B cell (primary cell): ENCODE measurements around the gene LSMEM2.

Source experiments
- CTCF ChIP-seq: fragments of 200-600 bp; IDR thresholded peaks from one replicate; pipeline ENCODE4 v1.8.0; 2022; ENCODE audit warnings: antibody characterized with exemption, mild to moderate bottlenecking
- EZH2 ChIP-seq: IDR thresholded peaks from 2 replicates; pipeline ENCODE4 v1.6.1; 2012; ENCODE audit warnings: borderline replicate concordance, low read depth, mild to moderate bottlenecking, moderate library complexity, low read length; ENCODE audit not compliant: insufficient read depth, poor library complexity, severe bottlenecking

DNA sequence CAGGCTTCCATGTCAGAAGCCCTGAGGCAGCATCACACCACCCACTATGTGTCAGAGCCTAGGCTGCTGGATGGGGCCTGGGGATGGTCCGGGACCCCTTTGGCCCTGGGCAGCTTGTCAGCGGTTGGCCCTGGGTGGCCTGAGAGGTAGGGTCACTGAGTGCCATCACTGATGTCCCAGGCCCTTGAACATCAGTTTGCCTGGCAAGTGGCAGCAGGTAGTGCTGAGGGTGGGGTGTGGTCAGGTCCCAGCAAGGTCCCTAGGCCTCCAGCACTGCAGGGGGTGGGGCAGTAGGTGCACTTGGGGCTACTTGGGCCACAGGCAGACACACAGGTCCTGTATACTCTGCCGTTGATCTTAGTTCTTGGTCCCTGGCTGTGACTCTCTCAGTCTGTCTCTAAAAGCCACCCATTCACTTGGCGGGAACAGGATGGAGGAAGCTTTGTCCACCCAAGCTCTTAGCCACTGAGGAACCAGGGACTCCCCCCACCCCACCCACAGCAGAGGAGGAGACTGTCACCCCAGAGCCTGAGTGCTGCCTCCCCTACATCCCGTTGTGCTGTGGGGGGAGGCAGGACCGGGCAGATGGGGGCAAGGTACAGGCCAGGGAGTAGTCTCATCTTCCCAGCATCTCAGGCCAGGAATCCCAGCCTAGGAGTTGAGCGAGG, 37.0 kb upstream of the LSMEM2 start:
- TF ChIP-seq CTCF (no peak), EZH2 (no peak)
